ENCODE measurements around the gene RAB3GAP2.

The RAB3GAP2 gene

GRCh38 chr1:220287129-220287528 lies 14.9 kb upstream of the RAB3GAP2 start:
- TF ChIP-seq, protein P1, sequence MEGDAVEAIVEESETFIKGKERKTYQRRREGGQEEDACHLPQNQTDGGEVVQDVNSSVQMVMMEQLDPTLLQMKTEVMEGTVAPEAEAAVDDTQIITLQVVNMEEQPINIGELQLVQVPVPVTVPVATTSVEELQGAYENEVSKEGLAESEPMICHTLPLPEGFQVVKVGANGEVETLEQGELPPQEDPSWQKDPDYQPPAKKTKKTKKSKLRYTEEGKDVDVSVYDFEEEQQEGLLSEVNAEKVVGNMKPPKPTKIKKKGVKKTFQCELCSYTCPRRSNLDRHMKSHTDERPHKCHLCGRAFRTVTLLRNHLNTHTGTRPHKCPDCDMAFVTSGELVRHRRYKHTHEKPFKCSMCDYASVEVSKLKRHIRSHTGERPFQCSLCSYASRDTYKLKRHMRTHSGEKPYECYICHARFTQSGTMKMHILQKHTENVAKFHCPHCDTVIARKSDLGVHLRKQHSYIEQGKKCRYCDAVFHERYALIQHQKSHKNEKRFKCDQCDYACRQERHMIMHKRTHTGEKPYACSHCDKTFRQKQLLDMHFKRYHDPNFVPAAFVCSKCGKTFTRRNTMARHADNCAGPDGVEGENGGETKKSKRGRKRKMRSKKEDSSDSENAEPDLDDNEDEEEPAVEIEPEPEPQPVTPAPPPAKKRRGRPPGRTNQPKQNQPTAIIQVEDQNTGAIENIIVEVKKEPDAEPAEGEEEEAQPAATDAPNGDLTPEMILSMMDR (IDR thresholded peaks at IDR 0.05; ENCODE audit: poor library complexity, severe bottlenecking): no peak
- ATAC-seq (ENCODE audit: low read depth): no peak

GRCh38 chr1:220283625-220284024 lies 11.4 kb upstream of the RAB3GAP2 start:
- ATAC-seq (ENCODE audit: low read depth) (no peak), DNase-seq (ENCODE audit: low spot score) (no peak)
- TF ChIP-seq, protein P1 (IDR thresholded peaks at IDR 0.05; ENCODE audit: poor library complexity, severe bottlenecking): no peak
- Histone ChIP-seq H3K9me3 (ENCODE audit: severe bottlenecking) (no peaks in the 10 kb centered on the region), H3K36me3 (ENCODE audit: low read depth) (no peaks in the 10 kb centered on the region), H3K27ac (ENCODE audit: poor library complexity, severe bottlenecking) (no peak overlapping the region), H3K4me1 (ENCODE audit: insufficient read depth, poor library complexity, severe bottlenecking) (no peaks in the 10 kb centered on the region), H3K4me3 (ENCODE audit: severe bottlenecking) (no peak overlapping the region), H3K27me3 (ENCODE audit: insufficient read depth, poor library complexity, severe bottlenecking) (no peaks in the 10 kb centered on the region)

More at GRCh38 chr1:220287129-220287528, 14.9 kb upstream of the RAB3GAP2 start:
- H3K36me3 ChIP-seq (ENCODE audit: low read depth): no peaks in the 10 kb centered on the region
- no peak overlapping the region for H3K27ac ChIP-seq (ENCODE audit: poor library complexity, severe bottlenecking)
- no peaks in the 10 kb centered on the region for H3K4me1 ChIP-seq (ENCODE audit: insufficient read depth, poor library complexity, severe bottlenecking)
- no peak overlapping the region for H3K4me3 ChIP-seq (ENCODE audit: severe bottlenecking)
- DNase-seq (ENCODE audit: low spot score): no peak
- no peaks in the 10 kb centered on the region for H3K27me3 ChIP-seq (ENCODE audit: insufficient read depth, poor library complexity, severe bottlenecking)
- no peaks in the 10 kb centered on the region for H3K9me3 ChIP-seq (ENCODE audit: severe bottlenecking)

- TF ChIP-seq, protein P1 (IDR thresholded peaks at IDR 0.05; ENCODE audit: poor library complexity, severe bottlenecking): peak; percentile 54
- no peaks in the 10 kb centered on the region for H3K27me3 ChIP-seq (ENCODE audit: insufficient read depth, poor library complexity, severe bottlenecking)
- 0 out of 3 replicates have a peak, but pooled peaks have one; percentile 23 for ATAC-seq (ENCODE audit: low read depth)
These were observed 8.9 kb upstream of the RAB3GAP2 start for GRCh38 chr1:220281159-220281574.

GRCh38 chr1:220280249-220280648 lies 8.0 kb upstream of the RAB3GAP2 start:
- no peaks in the 10 kb centered on the region for H3K9me3 ChIP-seq (ENCODE audit: severe bottlenecking)
- H3K36me3 ChIP-seq (ENCODE audit: low read depth): no peaks in the 10 kb centered on the region
- ATAC-seq (ENCODE audit: low read depth): no peak
- H3K4me1 ChIP-seq (ENCODE audit: insufficient read depth, poor library complexity, severe bottlenecking): no peaks in the 10 kb centered on the region
- H3K4me3 ChIP-seq (ENCODE audit: severe bottlenecking): no peak overlapping the region
- no peaks in the 10 kb centered on the region for H3K27me3 ChIP-seq (ENCODE audit: insufficient read depth, poor library complexity, severe bottlenecking)
- no peak overlapping the region for H3K27ac ChIP-seq (ENCODE audit: poor library complexity, severe bottlenecking)
- no peak for DNase-seq (ENCODE audit: low spot score)
- TF ChIP-seq, protein P1 (IDR thresholded peaks at IDR 0.05; ENCODE audit: poor library complexity, severe bottlenecking): no peak

More at GRCh38 chr1:220281159-220281574, 8.9 kb upstream of the RAB3GAP2 start:
- Histone ChIP-seq H3K9me3 (ENCODE audit: severe bottlenecking) (no peaks in the 10 kb centered on the region), H3K4me3 (ENCODE audit: severe bottlenecking) (no peak overlapping the region), H3K27ac (ENCODE audit: poor library complexity, severe bottlenecking) (no peak overlapping the region), H3K4me1 (ENCODE audit: insufficient read depth, poor library complexity, severe bottlenecking) (no peaks in the 10 kb centered on the region), H3K36me3 (ENCODE audit: low read depth) (no peaks in the 10 kb centered on the region)
- no peak for DNase-seq (ENCODE audit: low spot score)

DNA sequence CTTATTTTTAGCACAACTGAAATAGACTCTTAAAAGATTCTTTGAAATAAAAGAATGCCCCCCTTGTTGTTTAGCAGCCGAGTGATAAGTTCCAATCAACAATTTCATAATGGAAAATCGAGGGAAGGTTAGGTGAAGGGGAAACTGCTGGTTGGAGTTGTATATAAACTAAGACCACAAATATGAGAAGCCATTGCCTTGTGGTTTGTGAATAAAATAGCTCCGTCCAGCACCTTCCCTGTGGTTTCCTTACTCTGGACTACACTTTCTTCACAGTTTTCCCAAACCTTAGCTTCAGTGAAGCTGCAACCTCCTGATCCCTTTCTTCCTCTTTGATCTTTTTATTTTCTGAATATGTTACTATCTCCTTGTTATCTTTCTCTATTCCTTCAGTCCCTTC lies 6.7 kb upstream of the RAB3GAP2 start:
- TF ChIP-seq, protein P1 (IDR thresholded peaks at IDR 0.05; ENCODE audit: poor library complexity, severe bottlenecking): no peak
- DNase-seq (ENCODE audit: low spot score) (no peak), ATAC-seq (ENCODE audit: low read depth) (no peak)
- H3K4me1 ChIP-seq (ENCODE audit: insufficient read depth, poor library complexity, severe bottlenecking): no peaks in the 10 kb centered on the region
- H3K9me3 ChIP-seq (ENCODE audit: severe bottlenecking): no peaks in the 10 kb centered on the region
- no peaks in the 10 kb centered on the region for H3K36me3 ChIP-seq (ENCODE audit: low read depth)
- no peak overlapping the region for H3K4me3 ChIP-seq (ENCODE audit: severe bottlenecking)
- no peak overlapping the region for H3K27ac ChIP-seq (ENCODE audit: poor library complexity, severe bottlenecking)
- H3K27me3 ChIP-seq (ENCODE audit: insufficient read depth, poor library complexity, severe bottlenecking): no peaks in the 10 kb centered on the region

Data from RWPE2 (cell line).